ENCODE results near the gene ITK.

The ITK gene

DNA sequence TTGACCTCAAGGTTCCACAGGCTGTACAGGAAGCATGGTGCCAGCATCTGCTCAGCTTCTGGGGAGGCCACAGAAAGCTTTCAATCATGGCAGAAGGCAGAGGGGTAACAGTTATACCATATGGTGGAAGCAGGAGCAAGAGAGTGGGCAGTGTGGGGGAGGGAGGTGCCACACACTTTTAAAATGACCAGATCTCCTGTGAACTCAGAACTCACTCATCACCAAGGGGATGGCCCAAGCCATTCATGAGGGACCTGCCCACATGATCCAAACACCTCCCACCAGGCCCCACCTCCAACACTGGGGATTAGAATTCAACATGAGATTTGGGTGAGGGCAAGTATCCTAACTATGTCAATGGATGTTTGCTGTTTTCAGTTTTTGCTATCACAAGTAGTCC, 101.5 kb downstream of the ITK start:
- DNase-seq (ENCODE audit: low spot score), result no peak

DNA sequence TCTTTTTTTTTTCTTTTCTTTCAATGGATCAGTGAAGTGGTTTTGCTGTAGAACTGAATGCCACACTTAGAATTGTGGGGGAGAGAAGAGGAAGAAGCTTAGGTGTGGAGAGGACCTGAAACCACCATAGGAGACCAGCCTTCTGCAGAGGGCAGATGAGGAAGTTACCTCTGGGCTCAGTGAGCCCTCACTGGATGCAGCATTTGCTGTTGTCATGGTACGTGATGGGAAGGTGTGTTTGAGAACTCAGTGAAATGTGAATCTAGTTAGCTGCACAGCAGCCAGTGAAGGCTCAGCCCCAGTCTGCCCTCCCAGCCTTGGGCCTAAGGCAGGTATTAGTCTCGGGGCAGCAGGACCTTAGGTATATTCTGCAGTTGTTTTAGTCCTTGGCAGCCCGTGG, 102.8 kb downstream of the ITK start:
- DNase-seq (ENCODE audit: low spot score), result no peak

DNA sequence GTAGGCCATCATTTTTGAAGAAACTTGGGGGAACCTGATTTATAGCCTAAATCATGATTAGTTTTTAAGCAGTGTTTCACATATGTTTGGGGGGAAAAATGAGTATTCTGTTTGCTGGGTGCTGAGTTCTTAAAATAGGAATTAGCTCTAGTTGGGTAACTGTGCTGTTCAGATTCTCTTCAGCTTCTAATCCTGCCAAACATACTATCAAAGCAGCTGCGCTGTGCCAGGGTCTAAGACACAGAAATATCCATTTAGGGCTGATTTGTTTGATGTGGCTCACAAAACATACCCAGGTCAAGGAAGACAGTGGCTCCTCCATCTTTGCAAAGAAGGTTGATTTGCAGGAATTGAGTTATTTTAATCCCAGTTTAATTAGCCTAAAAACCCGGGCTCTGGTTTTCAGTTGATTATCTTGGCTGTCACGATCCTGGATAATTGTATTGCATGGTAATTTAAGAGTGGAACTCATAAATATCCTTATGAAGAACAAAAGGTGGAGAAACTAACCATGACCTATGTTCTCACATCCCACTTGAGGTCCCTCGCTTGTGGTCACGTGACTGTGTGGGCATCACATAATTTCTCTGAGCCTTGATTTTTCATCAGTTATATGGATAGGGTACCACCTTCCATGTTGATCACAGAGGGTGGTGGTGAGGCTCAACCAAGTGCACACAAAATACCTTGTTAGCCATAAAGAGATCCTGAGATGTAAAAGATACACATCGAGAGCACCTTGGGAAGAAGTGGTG, 104.0 kb downstream of the ITK start:
- no peak for DNase-seq (ENCODE audit: low spot score)

DNA sequence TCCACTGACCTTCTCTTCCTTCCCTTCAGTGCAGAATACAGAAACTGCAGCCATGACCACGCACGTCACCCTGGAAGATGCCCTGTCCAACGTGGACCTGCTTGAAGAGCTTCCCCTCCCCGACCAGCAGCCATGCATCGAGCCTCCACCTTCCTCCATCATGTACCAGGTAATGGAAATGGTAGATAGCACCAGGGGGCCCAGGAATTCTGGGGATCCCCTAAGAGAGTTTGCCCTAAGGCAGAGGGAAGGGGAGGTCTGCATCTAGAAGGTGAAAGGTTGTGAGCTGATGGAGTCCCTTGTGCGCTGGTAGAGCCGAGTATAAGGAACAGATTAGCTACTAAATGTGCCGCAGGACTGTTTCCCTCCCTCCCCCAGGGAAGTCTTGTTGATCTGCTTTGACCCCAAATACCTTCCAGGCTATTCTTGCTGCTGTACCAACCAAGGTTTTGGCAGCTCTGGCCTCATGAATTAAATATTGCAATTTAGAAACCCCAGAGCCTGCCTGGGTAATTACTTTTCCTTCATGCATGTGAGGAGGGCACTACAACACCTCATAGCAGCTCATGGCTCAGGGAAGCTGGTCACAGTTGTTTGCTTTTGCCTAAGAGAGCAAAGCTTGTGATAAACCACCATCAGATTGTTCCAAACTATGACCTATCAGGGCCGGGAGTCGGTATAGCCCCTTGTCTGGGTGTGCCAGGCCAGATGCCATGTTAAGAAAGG, 104.8 kb downstream of the ITK start:
- DNase-seq (ENCODE audit: low spot score), result no peak

DNA sequence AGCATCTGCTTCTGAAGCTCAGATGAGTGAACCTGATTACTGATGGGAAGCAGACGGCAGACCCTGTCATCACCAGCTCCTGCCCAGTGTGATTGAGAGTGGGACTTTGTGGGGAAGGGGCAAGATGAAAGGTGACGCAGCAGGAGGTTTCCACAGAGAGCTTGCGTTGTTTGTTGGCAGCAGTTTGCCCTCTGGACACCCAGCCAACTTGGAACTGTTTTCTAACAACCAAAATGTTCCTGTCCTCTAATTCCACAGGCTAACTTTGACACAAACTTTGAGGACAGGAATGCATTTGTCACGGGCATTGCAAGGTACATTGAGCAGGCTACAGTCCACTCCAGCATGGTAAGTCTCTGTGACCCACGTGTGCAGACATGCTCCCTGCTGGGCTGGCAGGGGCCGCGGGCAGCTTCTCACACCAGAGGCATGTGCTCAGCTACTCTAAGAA, 106.1 kb downstream of the ITK start:
- DNase-seq (ENCODE audit: low spot score), result no peak

DNA sequence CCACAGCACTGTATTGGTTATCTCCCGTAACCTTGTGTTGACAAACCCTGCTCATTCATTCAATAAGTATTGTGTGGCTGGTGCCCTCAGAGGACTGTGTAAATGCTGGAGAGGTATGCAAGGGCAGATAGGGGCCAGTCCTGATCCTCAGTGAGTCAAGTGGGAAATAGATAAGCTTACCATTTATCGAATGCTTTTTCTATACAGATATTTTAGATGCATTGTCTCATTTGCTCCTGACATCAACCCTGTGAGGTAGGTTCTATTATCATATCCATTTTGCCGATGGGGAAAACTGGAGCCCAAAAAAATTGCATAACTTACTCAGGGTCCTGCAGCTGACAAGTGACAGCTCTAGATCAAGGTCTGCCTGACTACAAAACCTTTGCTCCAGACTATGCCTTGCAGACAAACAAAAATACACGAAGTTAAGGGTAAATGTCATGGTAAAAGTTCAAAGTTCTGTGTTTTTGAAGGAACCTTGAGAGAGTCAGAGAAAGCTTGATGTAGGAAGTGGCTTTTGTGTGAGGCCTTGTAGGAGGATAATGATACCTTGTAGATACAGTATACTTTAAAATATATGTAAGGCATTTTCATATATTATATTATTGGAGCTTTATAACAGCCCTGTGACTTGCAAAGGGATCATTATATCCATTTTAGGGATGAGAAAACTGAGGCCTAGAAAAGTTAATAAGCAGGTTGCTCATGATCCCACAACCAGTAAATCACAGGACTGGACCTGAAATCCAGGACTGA, 107.9 kb downstream of the ITK start:
- no peak for DNase-seq (ENCODE audit: low spot score)

DNA sequence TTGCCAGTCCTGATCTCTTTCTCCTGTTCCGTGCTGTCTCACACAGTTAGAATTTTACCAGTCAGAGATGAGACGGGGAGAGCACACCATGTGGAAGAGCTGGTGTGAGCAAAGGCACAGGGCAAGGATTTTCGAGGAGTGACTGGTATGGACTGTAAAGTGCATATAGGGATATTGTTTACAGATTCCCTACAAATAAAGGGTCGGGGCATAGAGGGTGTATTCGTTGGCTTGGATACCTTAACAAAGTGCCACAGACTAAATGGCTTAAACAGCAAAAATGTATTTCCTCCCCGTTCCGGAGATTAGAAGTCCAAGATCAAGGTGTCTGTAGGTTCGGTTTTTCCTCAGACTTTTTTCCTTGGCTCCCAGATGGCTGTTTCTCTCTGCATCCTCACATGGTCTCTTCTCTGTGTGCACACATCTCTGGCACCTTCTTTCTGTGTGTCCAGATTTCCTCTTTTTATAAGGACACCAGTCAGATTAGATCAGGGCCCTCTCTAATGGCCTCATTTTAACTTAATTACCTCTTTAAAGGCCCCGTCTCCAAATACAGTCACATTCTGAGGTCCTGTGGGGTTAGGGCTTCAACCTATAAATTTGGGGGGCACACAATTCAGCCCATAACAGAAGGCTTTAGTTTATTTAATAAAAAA, 108.7 kb downstream of the ITK start:
- no peak for DNase-seq (ENCODE audit: low spot score)

DNA sequence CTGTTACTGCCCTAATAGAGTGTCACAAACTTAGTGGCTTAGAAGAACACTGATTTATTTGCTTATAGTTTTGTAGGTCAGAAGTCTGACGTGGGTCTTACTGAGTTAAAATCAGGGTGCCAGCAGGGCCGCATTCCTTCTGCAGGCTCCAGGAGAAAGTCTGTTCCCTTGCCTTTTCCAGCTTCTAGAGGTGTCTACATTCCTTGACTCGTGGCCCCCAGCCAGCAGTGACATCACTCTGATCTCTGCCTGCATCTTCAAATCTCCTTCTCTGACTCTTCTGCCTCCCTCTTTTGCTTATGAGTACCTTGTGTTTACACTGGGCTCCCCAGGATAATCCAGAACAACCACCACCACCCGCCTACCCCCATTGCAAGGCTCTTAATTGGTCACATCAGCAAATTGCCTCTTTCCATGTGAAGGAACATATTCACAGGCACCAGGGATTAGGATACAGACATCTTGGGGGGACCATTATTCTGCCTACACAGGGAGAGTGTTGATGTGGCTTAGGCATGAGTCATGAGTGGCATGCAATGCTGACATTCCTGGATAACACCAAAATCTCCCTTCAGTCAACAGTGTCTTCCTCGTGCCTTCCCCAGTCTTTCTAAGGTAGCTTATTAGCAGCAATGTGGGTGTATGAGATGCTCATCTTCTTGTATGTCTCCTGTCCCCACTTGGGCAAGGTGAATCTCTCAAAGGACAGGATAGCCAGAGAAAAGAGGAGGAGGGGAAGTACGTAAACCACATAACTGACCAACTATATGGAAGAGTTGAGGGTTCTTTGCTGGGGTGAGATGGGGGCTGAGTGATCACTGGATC, 109.7 kb downstream of the ITK start:
- no peak for DNase-seq (ENCODE audit: low spot score)

DNA sequence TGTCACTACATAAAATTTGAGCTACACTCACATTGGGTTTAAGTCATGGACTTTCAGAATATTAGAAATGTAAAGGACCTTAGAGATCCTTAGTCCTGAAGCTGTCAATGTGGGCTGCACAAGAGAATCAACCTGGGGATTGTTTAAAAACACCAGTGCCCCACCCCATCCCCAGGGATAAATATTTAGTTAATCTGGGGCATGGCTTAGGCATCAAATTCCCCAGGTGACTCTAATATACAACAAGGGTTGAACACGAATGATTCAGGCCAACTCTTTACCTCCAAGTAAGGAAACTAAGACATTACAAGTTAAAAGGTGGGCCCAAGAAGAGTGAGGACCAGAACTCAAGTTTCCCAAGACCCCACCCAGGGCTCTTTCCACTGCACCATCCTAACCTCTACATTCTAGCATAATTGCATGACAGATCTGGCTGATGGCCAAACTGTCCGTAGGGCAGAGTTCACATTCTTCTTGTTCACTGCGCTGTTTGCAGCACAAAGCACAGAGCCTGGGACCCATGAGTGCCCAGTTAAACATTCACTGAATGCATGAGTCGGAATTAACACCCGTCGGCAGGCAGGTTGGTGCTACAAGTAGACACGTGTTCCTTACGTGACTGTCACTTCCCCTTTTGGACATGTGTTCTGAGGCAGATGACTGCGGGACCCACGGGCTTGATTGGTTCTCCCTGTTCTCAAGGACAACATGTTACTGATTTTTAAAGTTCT, 110.5 kb downstream of the ITK start:
- no peak for DNase-seq (ENCODE audit: low spot score)

DNA sequence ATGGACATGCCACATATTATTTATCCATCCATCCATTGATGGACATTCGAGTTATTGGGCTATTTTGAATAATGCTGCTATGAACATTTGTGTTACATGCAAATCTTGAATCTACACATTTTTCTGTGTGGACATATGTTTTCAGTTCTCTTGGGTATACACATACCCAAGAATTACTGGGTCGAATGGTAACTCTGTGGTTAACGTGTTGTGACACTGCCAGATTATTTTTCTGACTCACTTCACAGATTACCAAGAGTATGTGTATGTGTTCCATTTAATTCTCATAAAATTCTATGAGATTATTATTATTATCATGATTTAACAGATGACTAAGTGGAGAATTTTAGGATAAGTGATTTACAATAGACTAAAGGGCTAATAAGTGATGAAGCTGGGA, 112.0 kb downstream of the ITK start:
- no peak for DNase-seq (ENCODE audit: low spot score)

DNA sequence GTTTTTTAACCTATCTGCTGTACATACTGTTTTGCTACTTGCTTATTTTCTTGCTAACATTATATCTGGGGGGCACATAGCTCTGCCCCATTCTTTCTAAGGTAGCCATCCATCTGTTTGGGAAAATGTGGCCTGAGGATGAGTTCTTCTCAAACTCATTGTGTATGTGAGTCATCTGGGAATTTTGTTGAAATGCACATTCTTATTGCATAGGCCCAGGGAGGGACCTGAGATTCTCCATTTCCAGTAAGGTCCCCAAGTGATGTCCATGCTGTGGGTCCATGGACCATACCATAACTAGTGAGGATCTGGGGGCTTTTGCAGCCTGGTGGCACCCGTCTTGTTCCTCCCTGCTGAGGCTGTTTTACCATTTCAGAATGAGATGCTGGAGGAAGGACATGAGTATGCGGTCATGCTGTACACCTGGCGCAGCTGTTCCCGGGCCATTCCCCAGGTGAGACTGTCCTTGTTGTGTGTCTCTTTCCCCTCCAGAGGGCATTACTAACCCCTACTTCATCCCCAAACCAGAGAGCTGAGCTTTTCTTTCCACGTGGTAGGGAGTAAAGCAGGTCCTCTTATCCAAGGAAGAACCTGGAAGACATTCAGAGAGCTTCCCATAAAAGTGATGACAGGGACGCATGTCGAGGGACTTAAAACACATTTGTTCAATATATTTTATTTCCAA, 113.9 kb downstream of the ITK start:
- no peak for DNase-seq (ENCODE audit: low spot score)

DNA sequence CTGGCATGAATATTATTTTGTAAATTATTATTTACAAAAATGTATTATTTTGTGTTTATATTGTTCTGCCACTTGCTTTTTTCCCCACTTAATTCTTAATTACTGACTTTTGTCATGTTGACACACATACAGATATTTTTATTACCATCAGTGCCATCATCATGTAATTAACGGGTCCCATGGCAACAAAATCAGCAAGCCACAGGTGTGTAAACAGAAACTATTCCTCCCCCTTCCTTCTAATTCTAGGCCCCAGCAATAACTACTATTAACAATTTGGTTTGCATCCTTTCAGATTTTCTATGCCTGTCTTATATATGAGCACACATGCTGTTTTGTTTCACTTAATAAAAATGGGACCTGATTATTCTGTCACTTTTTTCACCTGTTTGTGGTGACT, 114.6 kb downstream of the ITK start:
- no peak for DNase-seq (ENCODE audit: low spot score)

DNA sequence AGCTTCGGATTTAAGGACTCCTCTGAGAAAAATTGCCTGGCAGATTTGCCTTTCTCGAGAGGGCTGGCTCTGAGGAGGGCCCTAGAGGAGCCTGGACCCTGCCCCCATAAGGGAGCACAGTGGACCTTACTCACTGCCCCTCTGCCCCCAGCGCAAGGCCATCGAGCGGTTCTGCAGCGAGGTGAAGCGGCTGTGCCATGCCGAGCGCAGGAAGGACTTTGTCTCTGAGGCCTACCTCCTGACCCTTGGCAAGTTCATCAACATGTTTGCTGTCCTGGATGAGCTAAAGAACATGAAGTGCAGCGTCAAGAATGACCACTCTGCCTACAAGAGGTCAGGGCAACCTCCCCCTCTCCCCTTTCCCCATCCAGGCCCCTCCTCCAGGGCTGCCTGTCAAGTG, 119.9 kb downstream of the ITK start:
- DNase-seq (ENCODE audit: low spot score), result no peak

DNA sequence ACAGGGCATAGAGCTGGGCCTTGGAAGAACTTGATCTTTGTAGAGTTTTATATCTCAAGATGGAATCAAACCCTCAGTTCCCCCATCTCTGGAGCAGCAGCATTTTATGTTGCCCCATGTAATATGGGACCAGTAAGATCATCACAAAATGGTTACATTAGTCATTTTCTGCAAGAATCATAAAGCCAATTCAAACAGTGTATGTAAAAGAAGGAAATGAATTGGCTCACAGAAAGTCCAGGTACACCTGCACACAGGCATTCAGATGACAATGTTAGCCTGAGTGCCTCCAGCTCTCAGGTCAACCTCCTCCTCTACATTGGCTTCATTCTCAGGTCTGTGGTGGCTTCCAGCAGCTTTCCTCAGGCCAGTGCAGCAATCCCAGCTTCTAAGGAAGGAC, 120.4 kb downstream of the ITK start:
- DNase-seq (ENCODE audit: low spot score), result no peak

DNA sequence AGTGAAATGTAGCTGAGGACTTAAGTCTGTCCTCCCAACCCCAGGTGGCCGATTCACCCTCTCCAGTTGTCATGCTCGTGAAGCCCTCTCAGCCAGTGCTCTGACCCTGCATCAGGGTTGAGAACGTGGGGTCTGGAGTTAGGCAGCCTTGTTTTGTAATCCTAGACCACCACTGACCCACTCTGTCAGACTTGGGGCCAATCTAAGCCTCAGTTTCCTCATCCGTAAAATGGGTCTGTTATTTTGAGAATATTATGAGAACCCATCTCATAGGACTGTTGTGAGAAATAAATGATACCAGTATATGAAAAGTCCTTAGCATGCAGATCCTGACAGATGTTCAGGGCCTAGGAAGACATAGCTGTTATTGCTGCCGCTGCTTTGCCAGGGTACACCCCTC, 122.4 kb downstream of the ITK start:
- no peak for DNase-seq (ENCODE audit: low spot score)

DNA sequence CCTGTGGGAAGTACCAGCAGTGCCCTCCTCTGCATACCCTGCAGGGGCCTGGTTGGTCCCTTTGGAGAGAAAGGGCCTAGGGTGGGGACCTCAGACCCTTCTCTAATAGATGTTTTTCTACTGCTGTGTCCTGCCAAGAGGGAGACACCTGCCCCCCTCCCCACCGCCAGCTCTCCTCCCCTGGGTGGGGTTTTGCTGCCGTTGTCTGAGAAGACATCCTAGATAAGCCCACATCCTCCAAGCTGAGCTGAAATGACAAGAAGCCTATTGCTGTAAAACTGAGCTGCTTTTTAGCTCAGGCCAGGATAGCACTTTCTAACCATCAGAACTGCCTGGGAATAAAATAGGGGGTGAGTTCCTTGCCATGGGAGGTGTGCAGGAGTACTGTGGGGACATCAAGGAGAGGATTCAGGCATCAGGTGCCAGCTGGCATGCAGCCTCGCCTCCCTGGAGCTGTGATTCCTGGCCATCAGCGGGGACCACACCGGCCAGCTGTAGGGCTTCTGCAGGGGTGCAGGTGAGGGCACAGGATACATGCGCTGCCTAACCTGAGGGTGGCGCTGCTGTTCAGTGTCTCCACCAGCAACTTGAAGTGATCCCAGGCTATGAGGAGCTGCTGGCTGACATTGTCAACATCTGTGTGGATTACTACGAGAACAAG, 123.2 kb downstream of the ITK start:
- no peak for DNase-seq (ENCODE audit: low spot score)
